Trophoblast cell (in vitro differentiated cells and primary cell): ENCODE data around the gene DGKZ.
A peak's percentile ranks its signal among the peaks of the same experiment; 100 is the strongest.

Experiments used
- DNase-seq, 2 donors: peaks; one replicate each; pipeline ENCODE4 v3.0.0-alpha.2; 2016
- H2AFZ ChIP-seq: 2 replicates; pipeline ENCODE4 v1.6.1; 2013; ENCODE audit warnings: low read length, moderate library complexity, mild to moderate bottlenecking; ENCODE audit not compliant: insufficient read depth, poor library complexity
- H2AK5ac ChIP-seq: 2 replicates; pipeline ENCODE4 v1.6.1; 2013; ENCODE audit warnings: mild to moderate bottlenecking, low read length
- H2BK120ac ChIP-seq: 2 replicates; pipeline ENCODE4 v1.6.1; 2013; ENCODE audit warnings: low read length, mild to moderate bottlenecking, moderate library complexity; ENCODE audit not compliant: insufficient read depth, poor library complexity
- H2BK12ac ChIP-seq: 2 replicates; pipeline ENCODE4 v1.6.1; 2013; ENCODE audit warnings: mild to moderate bottlenecking, low read length, moderate library complexity
- H2BK5ac ChIP-seq: 2 replicates; pipeline ENCODE4 v1.6.1; 2013; ENCODE audit warnings: low read length, low read depth, moderate library complexity, mild to moderate bottlenecking; ENCODE audit not compliant: poor library complexity
- H3K14ac ChIP-seq: 2 replicates; pipeline ENCODE4 v1.6.1; 2013; ENCODE audit warnings: mild to moderate bottlenecking, low read length
- H3K18ac ChIP-seq: 2 replicates; pipeline ENCODE4 v1.6.1; 2013; ENCODE audit warnings: mild to moderate bottlenecking, low read length
- H3K23ac ChIP-seq: 2 replicates; pipeline ENCODE4 v1.6.1; 2013; ENCODE audit warnings: low read length
- H3K27ac ChIP-seq: 2 replicates; pipeline ENCODE4 v1.5.1; 2013; ENCODE audit warnings: low read depth, mild to moderate bottlenecking, inconsistent platforms, low read length, moderate library complexity
- H3K27me3 ChIP-seq: 2 replicates; pipeline ENCODE4 v1.6.1; 2013; ENCODE audit warnings: inconsistent platforms, mild to moderate bottlenecking, low read length, moderate library complexity; ENCODE audit not compliant: insufficient read depth
- H3K36me3 ChIP-seq, 2 experiments: 1 replicate in 1 of 2; 2 replicates in 1 of 2; pipeline ENCODE4 v1.6.1; 2013; ENCODE audit warnings: low read length in 2 of 2, mild to moderate bottlenecking in 2 of 2, moderate library complexity in 1 of 2; ENCODE audit not compliant: insufficient read depth in 2 of 2, control insufficient read depth in 1 of 2
- H3K4ac ChIP-seq: 2 replicates; pipeline ENCODE4 v1.6.1; 2013; ENCODE audit warnings: low read depth, mild to moderate bottlenecking, low read length, moderate library complexity
- H3K4me1 ChIP-seq, 2 experiments: 1 replicate in 1 of 2; 2 replicates in 1 of 2; pipeline ENCODE4 v1.6.1; 2013; ENCODE audit warnings: low read length in 2 of 2, mild to moderate bottlenecking in 2 of 2, moderate library complexity in 1 of 2; ENCODE audit not compliant: insufficient read depth in 2 of 2, control insufficient read depth in 1 of 2
- H3K4me2 ChIP-seq: 2 replicates; pipeline ENCODE4 v1.6.1; 2013; ENCODE audit warnings: inconsistent platforms, mild to moderate bottlenecking, low read length, moderate library complexity
- H3K4me3 ChIP-seq: 2 replicates; pipeline ENCODE4 v1.5.1; 2013; ENCODE audit warnings: mild to moderate bottlenecking, low read depth, low read length, inconsistent platforms
- H3K79me1 ChIP-seq: one replicate; pipeline ENCODE4 v1.6.1; 2013; ENCODE audit warnings: low read length
- H3K79me2 ChIP-seq: 2 replicates; pipeline ENCODE4 v1.6.1; 2013; ENCODE audit warnings: low read length, mild to moderate bottlenecking; ENCODE audit not compliant: control insufficient read depth, insufficient read depth, poor library complexity
- H3K9ac ChIP-seq: 2 replicates; pipeline ENCODE4 v1.6.1; 2013; ENCODE audit warnings: mild to moderate bottlenecking, low read length
- H3K9me3 ChIP-seq: 2 replicates; pipeline ENCODE4 v1.6.1; 2013; ENCODE audit warnings: low read depth, mild to moderate bottlenecking, control low read depth, inconsistent platforms, low read length; ENCODE audit not compliant: insufficient read depth
- H4K12ac ChIP-seq: 2 replicates; pipeline ENCODE4 v1.6.1; 2013; ENCODE audit warnings: low read depth, mild to moderate bottlenecking, low read length, moderate library complexity
- H4K8ac ChIP-seq: 2 replicates; pipeline ENCODE4 v1.6.1; 2013; ENCODE audit warnings: low read depth, mild to moderate bottlenecking, low read length, moderate library complexity
- H4K91ac ChIP-seq: one replicate; pipeline ENCODE4 v1.6.1; 2013; ENCODE audit warnings: low read depth, mild to moderate bottlenecking, low read length, moderate library complexity
- WGBS: extraction: QIAGEN DNeasy Blood & Tissue Kit; methylation state at CpG from one replicate; pipeline ENCODE4 v1.1.7; 2013; ENCODE audit warnings: missing lambda C conversion rate; ENCODE audit not compliant: insufficient read length, insufficient coverage; ENCODE audit errors: extremely low coverage; 5-methylcytosine and 5-hydroxymethylcytosine counted together

DGKZ gene

DNA sequence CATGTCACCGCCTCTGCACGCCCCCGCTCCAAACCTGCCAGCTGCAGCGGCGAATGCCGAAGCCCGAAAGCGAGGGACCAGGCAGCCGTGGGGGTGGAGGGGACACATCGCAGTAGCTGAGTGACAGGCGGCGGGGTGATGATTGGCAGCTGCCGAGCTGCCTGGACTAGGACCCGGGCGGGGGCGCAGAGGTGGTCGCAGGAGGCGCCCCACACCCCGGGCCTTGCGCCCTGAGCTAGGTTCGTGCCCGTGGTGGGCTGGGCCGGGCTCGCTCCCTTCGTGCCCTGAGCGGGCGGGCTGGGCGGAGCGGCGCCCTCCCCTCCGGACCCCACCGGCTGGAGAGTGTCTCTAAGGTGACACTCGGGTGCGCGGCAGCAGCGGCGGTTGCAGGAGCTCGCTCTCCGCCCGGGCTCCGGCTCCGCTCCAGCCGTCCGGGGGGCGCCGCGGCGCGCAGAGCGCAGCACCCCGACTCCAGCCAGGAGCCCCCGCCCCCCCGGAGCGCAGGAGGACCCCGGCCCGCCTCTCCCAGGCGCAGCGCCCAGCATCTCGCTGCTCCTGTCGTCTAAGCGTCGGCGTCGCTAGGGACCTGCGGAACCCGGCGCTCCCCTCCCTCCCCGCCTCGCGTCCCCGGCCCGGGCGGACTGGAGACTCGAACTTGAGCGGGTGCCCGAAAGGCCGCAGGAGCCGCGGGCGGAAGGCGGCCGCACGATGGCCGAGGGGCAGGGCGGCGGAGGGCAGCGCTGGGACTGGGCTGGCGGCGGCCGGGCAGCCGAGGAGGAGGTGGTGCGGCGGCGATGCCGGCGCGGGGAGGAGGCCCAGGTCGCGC, 14.5 kb upstream of the DGKZ start:
- peak in 1 of 2 donors; percentile 51 for DNase-seq
- H4K12ac ChIP-seq: no peak overlapping the region
- no peak overlapping the region for H3K27ac ChIP-seq
- no peak overlapping the region for H4K8ac ChIP-seq
- no peak overlapping the region for H2BK5ac ChIP-seq
- H3K79me1 ChIP-seq: peaks cover 9% of the 10 kb centered on the region
- H3K18ac ChIP-seq: no peak overlapping the region
- H3K4ac ChIP-seq: no peak overlapping the region
- H3K4me3 ChIP-seq: peak overlapping the region; percentile 49
- peak overlapping the region; percentile 65 for H3K4me2 ChIP-seq
- no peak overlapping the region for H2AK5ac ChIP-seq
- no peak overlapping the region for H2BK120ac ChIP-seq
- H3K23ac ChIP-seq: no peak overlapping the region
- WGBS: no CpG with 5 or more reads among the region's 99 CpGs
- no peak overlapping the region for H3K9ac ChIP-seq
- H3K14ac ChIP-seq: peak overlapping the region; percentile 17
- peaks cover 5% of the 10 kb centered on the region for H3K9me3 ChIP-seq
- peaks cover 12 to 20% of the 10 kb centered on the region in 2 experiments for H3K4me1 ChIP-seq
- peaks cover 29% of the 10 kb centered on the region for H3K27me3 ChIP-seq
- no peak overlapping the region for H4K91ac ChIP-seq
- H3K36me3 ChIP-seq: no peaks in the 10 kb centered on the region
- H3K79me2 ChIP-seq: no peaks in the 10 kb centered on the region
- H2AFZ ChIP-seq: peak overlapping the region; percentile 26
- H2BK12ac ChIP-seq: no peak overlapping the region

- Histone ChIP-seq H3K23ac (no peak overlapping the region), H4K8ac (no peak overlapping the region), H3K4me3 (peak overlapping the region; percentile 49), H3K79me2 (no peaks in the 10 kb centered on the region), H3K79me1 (peaks cover 9% of the 10 kb centered on the region), H4K12ac (no peak overlapping the region), H2AK5ac (peak overlapping the region; percentile 11), H3K36me3 (no peaks in the 10 kb centered on the region), H3K4ac (no peak overlapping the region), H3K4me1 (peaks cover 12 to 22% of the 10 kb centered on the region in 2 experiments), H3K18ac (no peak overlapping the region), H3K14ac (peak overlapping the region; percentile 17), H2BK5ac (no peak overlapping the region), H3K27me3 (peaks cover 29% of the 10 kb centered on the region), H3K9me3 (peaks cover 5% of the 10 kb centered on the region), H2AFZ (peak overlapping the region; percentile 12), H3K27ac (no peak overlapping the region), H2BK120ac (no peak overlapping the region), H3K9ac (no peak overlapping the region), H2BK12ac (no peak overlapping the region), H4K91ac (no peak overlapping the region), H3K4me2 (peak overlapping the region; percentile 65)
- no CpG with 5 or more reads among the region's 25 CpGs for WGBS
- peak in 1 of 2 donors; percentile 39 for DNase-seq
Observed at GRCh38 chr11:46333394-46333947, 13.8 kb upstream of the DGKZ start.

- H2AK5ac ChIP-seq: peak overlapping the region; percentile 42
- no peak overlapping the region for H2AFZ ChIP-seq
- no peak overlapping the region for H3K4me2 ChIP-seq
- H3K14ac ChIP-seq: no peak overlapping the region
- no peak overlapping the region for H3K4ac ChIP-seq
- no CpG with 5 or more reads among the region's 3 CpGs for WGBS
- H3K4me3 ChIP-seq: no peak overlapping the region
- no peak overlapping the region for H3K27ac ChIP-seq
- peaks cover 5% of the 10 kb centered on the region for H3K9me3 ChIP-seq
- no peaks in the 10 kb centered on the region for H3K79me2 ChIP-seq
- H2BK120ac ChIP-seq: no peak overlapping the region
- peaks cover 13% of the 10 kb centered on the region for H3K79me1 ChIP-seq
- no peak overlapping the region for H2BK12ac ChIP-seq
- H3K27me3 ChIP-seq: peaks cover 29% of the 10 kb centered on the region
- H4K8ac ChIP-seq: no peak overlapping the region
- no peak for DNase-seq
- H3K23ac ChIP-seq: peak overlapping the region; percentile 34
- no peak overlapping the region for H3K9ac ChIP-seq
- peaks cover 15 to 29% of the 10 kb centered on the region in 2 experiments for H3K4me1 ChIP-seq
- no peak overlapping the region for H4K12ac ChIP-seq
- H3K36me3 ChIP-seq: no peaks in the 10 kb centered on the region
- H4K91ac ChIP-seq: no peak overlapping the region
- no peak overlapping the region for H2BK5ac ChIP-seq
- no peak overlapping the region for H3K18ac ChIP-seq
Observed at GRCh38 chr11:46334211-46334610, 13.1 kb upstream of the DGKZ start.

GRCh38 chr11:46335271-46335670, 12.0 kb upstream of the DGKZ start:
- Histone ChIP-seq H3K79me1 (peaks cover 17% of the 10 kb centered on the region), H2AK5ac (no peak overlapping the region), H2BK5ac (no peak overlapping the region), H4K12ac (no peak overlapping the region), H2AFZ (no peak overlapping the region), H4K91ac (peak overlapping the region; percentile 41), H3K18ac (no peak overlapping the region), H2BK12ac (peak overlapping the region; percentile 33), H3K23ac (no peak overlapping the region), H3K9me3 (peaks cover 5% of the 10 kb centered on the region), H3K4ac (no peak overlapping the region), H2BK120ac (peak overlapping the region; percentile 28), H3K27me3 (peaks cover 29% of the 10 kb centered on the region), H3K4me2 (no peak overlapping the region), H4K8ac (no peak overlapping the region), H3K36me3 (no peaks in the 10 kb centered on the region), H3K9ac (no peak overlapping the region), H3K14ac (peak overlapping the region; percentile 36), H3K79me2 (no peaks in the 10 kb centered on the region), H3K27ac (no peak overlapping the region), H3K4me1 (peaks cover 23 to 33% of the 10 kb centered on the region in 2 experiments), H3K4me3 (no peak overlapping the region)
- WGBS: no CpG with 5 or more reads among the region's 6 CpGs
- DNase-seq: no peak
